Calu3 (cell line): ENCODE measurements around the gene ITK. TPM values are rescaled to one million over a fixed set of nuclear protein-coding genes. Genes with fewer than 3 reads are reported as not detected.
"Not testable (repeated sequence)": the region's sequence is repeated elsewhere in the genome, so short reads cannot be mapped to it uniquely, and the experiment has no call there.

Source experiments
- BruUV-seq: library from RNA; stranded (reverse); fragments of 400-500 nt; replicated peaks from 2 replicates; lab custom pipeline; 2021; lab: Mats Ljungman, UMichigan
- CTCF ChIA-PET: fragments of 300-600 bp; sonication (Branson Sonifier 250); formaldehyde crosslinking; loops from one replicate; lab custom pipeline; 2022; ENCODE audit warnings: antibody characterized with exemption; lab: Charles Lee
- DNase-seq: peaks from one replicate; pipeline ENCODE4 v3.0.0; 2022
- H3K27ac Mint-ChIP-seq: one replicate; pipeline ENCODE4 v1.8.0; 2022; ENCODE audit warnings: mixed read lengths; ENCODE audit not compliant: unreplicated experiment
- H3K27me3 Mint-ChIP-seq: one replicate; pipeline ENCODE4 v1.8.0; 2022; ENCODE audit warnings: mixed read lengths; ENCODE audit not compliant: unreplicated experiment
- H3K36me3 Mint-ChIP-seq: one replicate; pipeline ENCODE4 v1.8.0; 2022; ENCODE audit warnings: mild to moderate bottlenecking, moderate library complexity, mixed read lengths; ENCODE audit not compliant: insufficient read depth, unreplicated experiment
- H3K4me1 Mint-ChIP-seq: one replicate; pipeline ENCODE4 v1.8.0; 2022; ENCODE audit warnings: mild to moderate bottlenecking, low read depth, mixed read lengths; ENCODE audit not compliant: unreplicated experiment
- H3K4me3 Mint-ChIP-seq: one replicate; pipeline ENCODE4 v1.8.0; 2022; ENCODE audit warnings: mild to moderate bottlenecking, low read depth, moderate library complexity, mixed read lengths; ENCODE audit not compliant: unreplicated experiment
- H3K9me3 Mint-ChIP-seq: one replicate; pipeline ENCODE4 v1.8.0; 2022; ENCODE audit warnings: low read depth, mixed read lengths; ENCODE audit not compliant: unreplicated experiment
- CTCF ChIP-seq: fragments of 200-600 bp; IDR thresholded peaks from one replicate; pipeline ENCODE4 v1.8.0; 2022; ENCODE audit warnings: antibody characterized with exemption; ENCODE audit not compliant: unreplicated experiment
- intact Hi-C: fragments of 100-400 bp; cut with micrococcal nuclease; formaldehyde crosslinking; loops from one replicate; pipeline ENCODE4 v1.10.0; 2022; ENCODE audit not compliant: unreplicated experiment
- total RNA-seq: library from RNA; stranded (reverse); gene quantifications from 2 replicates; pipeline ENCODE4 v1.2.3, GENCODE V29; 2022

Gene ITK
- total RNA-seq, 1 experiment from 2014 or later, result not detected

GRCh38 chr5:157232706-157233105 lies 52.1 kb downstream of the ITK start:
- H3K36me3 Mint-ChIP-seq, result no peaks in the 10 kb centered on the region
- no peaks in the 10 kb centered on the region for H3K4me1 Mint-ChIP-seq
- CTCF ChIA-PET, result no interaction called here
- intact Hi-C loops, result no loop called here
- no peak for DNase-seq
- no peak overlapping the region for H3K27ac Mint-ChIP-seq
- TF ChIP-seq CTCF, result no peak
- no TSS peak for BruUV-seq
- no peaks in the 10 kb centered on the region for H3K9me3 Mint-ChIP-seq
- peaks cover 8% of the 10 kb centered on the region for H3K27me3 Mint-ChIP-seq
- no peak overlapping the region for H3K4me3 Mint-ChIP-seq

GRCh38 chr5:157233515-157233914 lies 52.9 kb downstream of the ITK start:
- TF ChIP-seq CTCF, result no peak
- no peak for DNase-seq
- Mint-ChIP-seq H3K36me3 (no peaks in the 10 kb centered on the region), H3K9me3 (no peaks in the 10 kb centered on the region), H3K4me1 (no peaks in the 10 kb centered on the region), H3K27me3 (peaks cover 16% of the 10 kb centered on the region), H3K4me3 (no peak overlapping the region), H3K27ac (no peak overlapping the region)
- BruUV-seq, result no TSS peak
- CTCF ChIA-PET, result no interaction called here
- intact Hi-C loops, result no loop called here

- TF ChIP-seq CTCF, result no peak
- peaks cover 26% of the 10 kb centered on the region for H3K27me3 Mint-ChIP-seq
- H3K9me3 Mint-ChIP-seq, result no peaks in the 10 kb centered on the region
- CTCF ChIA-PET, result no interaction called here
- H3K4me1 Mint-ChIP-seq, result no peaks in the 10 kb centered on the region
- H3K4me3 Mint-ChIP-seq, result no peak overlapping the region
- DNase-seq, result no peak
- intact Hi-C loops, result no loop called here
- H3K27ac Mint-ChIP-seq, result no peak overlapping the region
- no TSS peak for BruUV-seq
- H3K36me3 Mint-ChIP-seq, result no peaks in the 10 kb centered on the region
Observed at GRCh38 chr5:157236423-157236822, 55.8 kb downstream of the ITK start.

GRCh38 chr5:157241483-157241882 lies 60.8 kb downstream of the ITK start:
- intact Hi-C loops, result no loop called here
- Mint-ChIP-seq H3K36me3 (no peaks in the 10 kb centered on the region), H3K27ac (no peak overlapping the region), H3K4me3 (no peak overlapping the region), H3K27me3 (peaks cover 26% of the 10 kb centered on the region), H3K4me1 (no peaks in the 10 kb centered on the region), H3K9me3 (no peaks in the 10 kb centered on the region)
- CTCF ChIA-PET, result no interaction called here
- no TSS peak for BruUV-seq
- no peak for TF ChIP-seq CTCF
- DNase-seq, result no peak

- H3K36me3 Mint-ChIP-seq, H3K27ac Mint-ChIP-seq, H3K27me3 Mint-ChIP-seq, H3K4me1 Mint-ChIP-seq, H3K9me3 Mint-ChIP-seq, DNase-seq, BruUV-seq, H3K4me3 Mint-ChIP-seq, intact Hi-C loops: not testable (repeated sequence)
- CTCF ChIA-PET, result interaction anchor here (0.5 to 0.7 kb wide), 3 partner anchors 15 to 503 kb away, joined by 3 read pairs; no protein-coding TSS in a partner anchor
Observed at GRCh38 chr5:157244704-157245103, 64.1 kb downstream of the ITK start.
